Measurements from ENCODE around the gene SEMA4A.
A peak's percentile ranks its signal among the peaks of the same experiment; 100 is the strongest.

Gene SEMA4A

GRCh38 chr1:156144742-156145141 is 8.6 kb upstream of the SEMA4A start:
- Histone ChIP-seq H3K9me3 (ENCODE audit: insufficient read depth, low read depth, low read length) (no peaks in the 10 kb centered on the region), H3K36me3 (ENCODE audit: insufficient read depth, low read depth, low read length) (no peaks in the 10 kb centered on the region), H3K4me3 (ENCODE audit: low read length) (no peak overlapping the region), H3K9ac (ENCODE audit: low read depth, low read length) (no peak overlapping the region), H3K4me1 (ENCODE audit: insufficient read depth, low read length) (peaks cover 23% of the 10 kb centered on the region), H3K27me3 (ENCODE audit: insufficient read depth, low read length) (no peaks in the 10 kb centered on the region), H3K27ac (ENCODE audit: low read length) (no peak overlapping the region)

- Histone ChIP-seq H3K27ac (ENCODE audit: low read length) (no peak overlapping the region), H3K9me3 (ENCODE audit: insufficient read depth, low read depth, low read length) (no peaks in the 10 kb centered on the region), H3K27me3 (ENCODE audit: insufficient read depth, low read length) (no peaks in the 10 kb centered on the region), H3K4me1 (ENCODE audit: insufficient read depth, low read length) (peaks cover 29% of the 10 kb centered on the region), H3K9ac (ENCODE audit: low read depth, low read length) (no peak overlapping the region), H3K36me3 (ENCODE audit: insufficient read depth, low read depth, low read length) (no peaks in the 10 kb centered on the region), H3K4me3 (ENCODE audit: low read length) (no peak overlapping the region)
These were observed 7.8 kb upstream of the SEMA4A start for GRCh38 chr1:156145650-156146019.

GRCh38 chr1:156146020-156146768 is 7.2 kb upstream of the SEMA4A start:
- Histone ChIP-seq H3K27ac (ENCODE audit: low read length) (peak overlapping the region; percentile 73), H3K36me3 (ENCODE audit: insufficient read depth, low read depth, low read length) (no peaks in the 10 kb centered on the region), H3K27me3 (ENCODE audit: insufficient read depth, low read length) (no peaks in the 10 kb centered on the region)

GRCh38 chr1:156146769-156147405 is 6.5 kb upstream of the SEMA4A start:
- Histone ChIP-seq H3K27me3 (ENCODE audit: insufficient read depth, low read length) (no peaks in the 10 kb centered on the region), H3K4me1 (ENCODE audit: insufficient read depth, low read length) (peaks cover 35% of the 10 kb centered on the region), H3K4me3 (ENCODE audit: low read length) (no peak overlapping the region), H3K36me3 (ENCODE audit: insufficient read depth, low read depth, low read length) (no peaks in the 10 kb centered on the region), H3K27ac (ENCODE audit: low read length) (peak overlapping the region; percentile 73), H3K9ac (ENCODE audit: low read depth, low read length) (peak overlapping the region; percentile 39; the same call in 1 of the 2 replicates), H3K9me3 (ENCODE audit: insufficient read depth, low read depth, low read length) (no peaks in the 10 kb centered on the region)

More at GRCh38 chr1:156146020-156146768, 7.2 kb upstream of the SEMA4A start:
- Histone ChIP-seq H3K9ac (ENCODE audit: low read depth, low read length) (peak overlapping the region; percentile 39; the same call in 1 of the 2 replicates), H3K4me1 (ENCODE audit: insufficient read depth, low read length) (peaks cover 34% of the 10 kb centered on the region), H3K9me3 (ENCODE audit: insufficient read depth, low read depth, low read length) (no peaks in the 10 kb centered on the region), H3K4me3 (ENCODE audit: low read length) (peak overlapping the region; percentile 28; the same call in 1 of the 2 replicates)

- H3K9ac ChIP-seq (ENCODE audit: low read depth, low read length), result peak overlapping the region; percentile 24; the same call in 1 of the 2 replicates
- no peak overlapping the region for H3K4me3 ChIP-seq (ENCODE audit: low read length)
- no peaks in the 10 kb centered on the region for H3K36me3 ChIP-seq (ENCODE audit: insufficient read depth, low read depth, low read length)
- peaks cover 42% of the 10 kb centered on the region for H3K4me1 ChIP-seq (ENCODE audit: insufficient read depth, low read length)
- no peak overlapping the region for H3K27ac ChIP-seq (ENCODE audit: low read length)
- no peaks in the 10 kb centered on the region for H3K27me3 ChIP-seq (ENCODE audit: insufficient read depth, low read length)
- H3K9me3 ChIP-seq (ENCODE audit: insufficient read depth, low read depth, low read length), result no peaks in the 10 kb centered on the region
These were observed 5.2 kb upstream of the SEMA4A start for GRCh38 chr1:156148216-156148615.

- no peaks in the 10 kb centered on the region for H3K27me3 ChIP-seq (ENCODE audit: insufficient read depth, low read length)
- peak overlapping the region; percentile 10 for H3K27ac ChIP-seq (ENCODE audit: low read length)
- peak overlapping the region; percentile 58; the same call in 1 of the 2 replicates for H3K4me3 ChIP-seq (ENCODE audit: low read length)
- H3K9me3 ChIP-seq (ENCODE audit: insufficient read depth, low read depth, low read length), result no peaks in the 10 kb centered on the region
- H3K9ac ChIP-seq (ENCODE audit: low read depth, low read length), result peak overlapping the region; percentile 49; the same call in 1 of the 2 replicates
- H3K4me1 ChIP-seq (ENCODE audit: insufficient read depth, low read length), result peaks cover 42% of the 10 kb centered on the region
- no peaks in the 10 kb centered on the region for H3K36me3 ChIP-seq (ENCODE audit: insufficient read depth, low read depth, low read length)
These were observed 3.7 kb upstream of the SEMA4A start for GRCh38 chr1:156149374-156150332.

GRCh38 chr1:156150333-156151011 is 2.9 kb upstream of the SEMA4A start:
- no peaks in the 10 kb centered on the region for H3K9me3 ChIP-seq (ENCODE audit: insufficient read depth, low read depth, low read length)
- H3K9ac ChIP-seq (ENCODE audit: low read depth, low read length), result peak overlapping the region; percentile 4; the same call in 1 of the 2 replicates
- no peaks in the 10 kb centered on the region for H3K36me3 ChIP-seq (ENCODE audit: insufficient read depth, low read depth, low read length)
- H3K4me3 ChIP-seq (ENCODE audit: low read length), result peak overlapping the region; percentile 58; the same call in 1 of the 2 replicates
- H3K4me1 ChIP-seq (ENCODE audit: insufficient read depth, low read length), result peaks cover 42% of the 10 kb centered on the region
- no peak overlapping the region for H3K27ac ChIP-seq (ENCODE audit: low read length)
- H3K27me3 ChIP-seq (ENCODE audit: insufficient read depth, low read length), result no peaks in the 10 kb centered on the region

- H3K27ac ChIP-seq (ENCODE audit: low read length), result no peak overlapping the region
- no peaks in the 10 kb centered on the region for H3K9me3 ChIP-seq (ENCODE audit: insufficient read depth, low read depth, low read length)
- H3K4me3 ChIP-seq (ENCODE audit: low read length), result peak overlapping the region; percentile 58; the same call in 1 of the 2 replicates
- peaks cover 42% of the 10 kb centered on the region for H3K4me1 ChIP-seq (ENCODE audit: insufficient read depth, low read length)
- H3K9ac ChIP-seq (ENCODE audit: low read depth, low read length), result peak overlapping the region; percentile 4; the same call in 1 of the 2 replicates
- no peaks in the 10 kb centered on the region for H3K27me3 ChIP-seq (ENCODE audit: insufficient read depth, low read length)
- H3K36me3 ChIP-seq (ENCODE audit: insufficient read depth, low read depth, low read length), result no peaks in the 10 kb centered on the region
These were observed 2.2 kb upstream of the SEMA4A start for GRCh38 chr1:156151093-156151688.

- H3K27ac ChIP-seq (ENCODE audit: low read length), result no peak overlapping the region
- H3K4me1 ChIP-seq (ENCODE audit: insufficient read depth, low read length), result peaks cover 32% of the 10 kb centered on the region
- no peak overlapping the region for H3K9ac ChIP-seq (ENCODE audit: low read depth, low read length)
- no peak overlapping the region for H3K4me3 ChIP-seq (ENCODE audit: low read length)
- H3K27me3 ChIP-seq (ENCODE audit: insufficient read depth, low read length), result no peaks in the 10 kb centered on the region
- H3K36me3 ChIP-seq (ENCODE audit: insufficient read depth, low read depth, low read length), result no peaks in the 10 kb centered on the region
- H3K9me3 ChIP-seq (ENCODE audit: insufficient read depth, low read depth, low read length), result no peaks in the 10 kb centered on the region
These were observed 757 bp upstream of the SEMA4A start for GRCh38 chr1:156152628-156153027.

GRCh38 chr1:156154317-156154749 is 948 bp downstream of the SEMA4A start:
- peaks cover 23% of the 10 kb centered on the region for H3K4me1 ChIP-seq (ENCODE audit: insufficient read depth, low read length)
- no peaks in the 10 kb centered on the region for H3K9me3 ChIP-seq (ENCODE audit: insufficient read depth, low read depth, low read length)
- H3K4me3 ChIP-seq (ENCODE audit: low read length), result no peak overlapping the region
- no peak overlapping the region for H3K27ac ChIP-seq (ENCODE audit: low read length)
- H3K36me3 ChIP-seq (ENCODE audit: insufficient read depth, low read depth, low read length), result no peaks in the 10 kb centered on the region
- H3K9ac ChIP-seq (ENCODE audit: low read depth, low read length), result no peak overlapping the region
- H3K27me3 ChIP-seq (ENCODE audit: insufficient read depth, low read length), result no peaks in the 10 kb centered on the region

Measured in iPS-20b (cell line).